HG02623 (cell line): ENCODE results near the gene RUBCNL.

Experiments used
- ATAC-seq: cut with Tn5 transposase; IDR thresholded peaks from one replicate; pipeline ENCODE4 v1.9.1; 2021; ENCODE audit warnings: moderate library complexity; ENCODE audit not compliant: unreplicated experiment

The RUBCNL gene

GRCh38 chr13:46341112-46341711 lies 45.8 kb downstream of the RUBCNL start:
- peak; percentile 78 for ATAC-seq

- ATAC-seq, result no peak
Observed at GRCh38 chr13:46340631-46341111, 46.4 kb downstream of the RUBCNL start.

- ATAC-seq, result no peak
Observed at GRCh38 chr13:46340011-46340410, 47.0 kb downstream of the RUBCNL start.

GRCh38 chr13:46339035-46339666 lies 47.9 kb downstream of the RUBCNL start:
- peak; percentile 34 for ATAC-seq

- ATAC-seq, result no peak
Observed at GRCh38 chr13:46337700-46338099, 49.4 kb downstream of the RUBCNL start.

- no peak for ATAC-seq
Observed at GRCh38 chr13:46334035-46334822, 52.8 kb downstream of the RUBCNL start.

GRCh38 chr13:46332772-46333171 lies 54.3 kb downstream of the RUBCNL start:
- no peak for ATAC-seq

GRCh38 chr13:46329624-46330023 lies 57.4 kb downstream of the RUBCNL start:
- no peak for ATAC-seq

- ATAC-seq, result no peak
Observed at GRCh38 chr13:46327246-46327645, 59.8 kb downstream of the RUBCNL start.

- no peak for ATAC-seq
Observed at GRCh38 chr13:46324976-46325375, 62.1 kb downstream of the RUBCNL start.

- ATAC-seq, result no peak
Observed at GRCh38 chr13:46321494-46322225, 65.4 kb downstream of the RUBCNL start.

GRCh38 chr13:46320821-46321220 lies 66.2 kb downstream of the RUBCNL start:
- ATAC-seq, result no peak

GRCh38 chr13:46320406-46320805 lies 66.6 kb downstream of the RUBCNL start:
- no peak for ATAC-seq

- ATAC-seq, result no peak
Observed at GRCh38 chr13:46318986-46319385, 68.1 kb downstream of the RUBCNL start.

GRCh38 chr13:46317120-46317519 lies 69.9 kb downstream of the RUBCNL start:
- no peak for ATAC-seq

GRCh38 chr13:46315491-46316075 lies 71.5 kb downstream of the RUBCNL start:
- ATAC-seq, result no peak

GRCh38 chr13:46315036-46315435 lies 72.0 kb downstream of the RUBCNL start:
- no peak for ATAC-seq

GRCh38 chr13:46314587-46314986 lies 72.5 kb downstream of the RUBCNL start:
- ATAC-seq, result no peak

GRCh38 chr13:46313432-46314257 lies 73.4 kb downstream of the RUBCNL start:
- ATAC-seq, result no peak

GRCh38 chr13:46313024-46313423 lies 74.0 kb downstream of the RUBCNL start:
- no peak for ATAC-seq
